Endothelial cell of umbilical vein (primary cell): ENCODE data around the gene DCDC2B.

Experiments
- CTCF ChIP-seq, 2 donors: IDR thresholded peaks; 1 replicate in 1 of 2; 2 replicates in 1 of 2; pipeline ENCODE4 v1.5.1; 2011; ENCODE audit warnings: low read length in 2 of 2, mild to moderate bottlenecking in 2 of 2, moderate library complexity in 2 of 2, control low read depth in 1 of 2, inconsistent platforms in 1 of 2, low read depth in 1 of 2; ENCODE audit not compliant: insufficient read depth in 1 of 2; ENCODE audit errors: extremely low read depth in 1 of 2
- EZH2 ChIP-seq: IDR thresholded peaks from 2 replicates; pipeline ENCODE4 v1.6.1; 2012; ENCODE audit warnings: borderline replicate concordance, low read depth, mild to moderate bottlenecking, moderate library complexity, low read length, inconsistent platforms; ENCODE audit not compliant: severe bottlenecking
- FOS ChIP-seq: IDR thresholded peaks from 2 replicates; pipeline ENCODE4 v1.6.1; 2011; ENCODE audit warnings: mild to moderate bottlenecking, low read length, moderate library complexity, borderline replicate concordance; ENCODE audit not compliant: insufficient read depth
- GATA2 ChIP-seq: IDR thresholded peaks from 2 replicates; pipeline ENCODE4 v1.7.0; 2011; ENCODE audit warnings: low read depth, mild to moderate bottlenecking, moderate library complexity, mixed read lengths, low read length; ENCODE audit not compliant: insufficient read length, insufficient read depth
- JUN ChIP-seq: IDR thresholded peaks from 2 replicates; pipeline ENCODE4 v1.6.1; 2011; ENCODE audit warnings: borderline replicate concordance, low read depth; ENCODE audit not compliant: insufficient read length, insufficient read depth
- MAX ChIP-seq: IDR thresholded peaks from 2 replicates; pipeline ENCODE4 v1.6.1; 2011; ENCODE audit not compliant: insufficient read depth, insufficient read length
- MYC ChIP-seq: IDR thresholded peaks from one replicate; pipeline ENCODE4 v1.6.1; 2011; ENCODE audit warnings: mild to moderate bottlenecking, low read depth, low read length
- POLR2A ChIP-seq: IDR thresholded peaks from 2 replicates; pipeline ENCODE4 v1.6.1; 2012; ENCODE audit warnings: low read depth, mild to moderate bottlenecking, control low read depth, low read length
- POLR2AphosphoS5 ChIP-seq: IDR thresholded peaks from 2 replicates; pipeline ENCODE4 v1.6.1; 2012; ENCODE audit warnings: low read depth, mild to moderate bottlenecking, control low read depth, low read length, moderate library complexity; ENCODE audit not compliant: insufficient read depth

- no peak for TF ChIP-seq CTCF (IDR thresholded peaks at IDR 0.05; ENCODE audit: extremely low read depth in 1 of 2, insufficient read depth in 1 of 2, low read depth in 1 of 2, low read length in 2 of 2)
- TF ChIP-seq GATA2: no peak
- no peak for TF ChIP-seq POLR2A
- no peak for TF ChIP-seq MAX
- no peak for TF ChIP-seq EZH2
- no peak for TF ChIP-seq FOS
- TF ChIP-seq MYC: no peak
- no peak for TF ChIP-seq POLR2AphosphoS5
- TF ChIP-seq JUN: no peak
Measured at GRCh38 chr1:32224285-32224684, 15.4 kb downstream of the DCDC2B start.
